Spleen (tissue), 7 donors: ENCODE data around the gene WFDC10A.
"Not testable (repeated sequence)": the region's sequence is repeated elsewhere in the genome, so short reads cannot be mapped to it uniquely, and the experiment has no call there.

Source experiments
- CTCF ChIP-seq, 11 experiments: fragments of 200-600 bp in 7 of 11; fragments of 450-650 bp in 4 of 11; sonication (generic) in 4 of 11; IDR thresholded peaks in 8 of 11; conservative IDR thresholded peaks in 3 of 11; 1 replicate in 7 of 11; 2 replicates in 4 of 11; pipeline versions ENCODE4 v1.4.0 to v1.8.0; 2016 to 2021; ENCODE audit warnings: antibody characterized with exemption in 11 of 11, inconsistent platforms in 4 of 11, mild to moderate bottlenecking in 1 of 11
- POLR2A ChIP-seq, 3 donors: fragments of 450-650 bp; IDR thresholded peaks; one replicate each; pipeline ENCODE4 v1.5.1; 2017; ENCODE audit warnings: antibody characterized with exemption in 3 of 3, mild to moderate bottlenecking in 1 of 3
- POLR2AphosphoS5 ChIP-seq, 3 donors: sonication (generic); formaldehyde crosslinking; IDR thresholded peaks; one replicate each; pipeline ENCODE4 v1.5.1; 2017; ENCODE audit warnings: antibody characterized with exemption in 3 of 3
- donor health status: DM: no; HTN: no; CAD: no; lungs with moderate emphysema.
- donor health status: DM: no; HTN: no; CAD: no.
- donor health status: DM: no; HTN: no; CAD: no.

GRCh38 chr20:45585986-45586385, 43.6 kb upstream of the WFDC10A start:
- TF ChIP-seq CTCF (IDR thresholded peaks at IDR 0.05 in 8 of 11, conservative IDR thresholded peaks at IDR 0.05 in 3 of 11); POLR2A (IDR thresholded peaks at IDR 0.05); POLR2AphosphoS5 (IDR thresholded peaks at IDR 0.05): not testable (repeated sequence)
